HuH-7 (cell line): ENCODE results near the gene GABRR3.

Experiments
- DNase-seq: peaks from one replicate; pipeline ENCODE4 v3.0.0; 2011; ENCODE audit warnings: low spot score

The GABRR3 gene

DNA sequence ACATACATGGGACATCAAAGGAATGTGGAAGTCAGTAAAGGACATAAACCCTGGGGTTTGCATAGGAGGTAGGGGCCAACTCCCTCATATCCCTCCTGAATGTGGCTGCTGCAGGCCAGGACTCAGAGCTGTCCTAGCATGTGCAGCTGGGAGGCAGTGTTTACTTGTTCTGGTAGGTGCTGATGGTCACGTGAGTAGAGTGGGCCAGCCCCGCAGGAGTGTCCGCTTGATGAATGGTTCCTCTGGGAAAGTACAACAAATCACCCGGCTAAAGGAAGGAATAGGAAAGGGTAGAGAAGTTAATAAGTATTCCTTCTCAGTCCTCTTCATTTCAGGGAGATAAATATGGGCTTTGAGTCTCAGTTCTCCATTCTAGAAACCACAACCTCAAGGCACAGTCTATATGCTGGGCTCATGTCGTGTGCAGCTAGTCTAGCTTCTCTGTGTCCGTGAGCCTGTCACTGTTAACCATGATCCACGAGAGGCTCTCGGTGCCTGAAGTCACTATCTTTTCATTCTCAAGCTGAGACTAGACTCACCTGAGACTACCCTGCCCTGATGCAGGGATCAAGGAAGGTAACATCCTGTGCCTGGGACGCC is 80.8 kb downstream of the GABRR3 start:
- DNase-seq = no peak

DNA sequence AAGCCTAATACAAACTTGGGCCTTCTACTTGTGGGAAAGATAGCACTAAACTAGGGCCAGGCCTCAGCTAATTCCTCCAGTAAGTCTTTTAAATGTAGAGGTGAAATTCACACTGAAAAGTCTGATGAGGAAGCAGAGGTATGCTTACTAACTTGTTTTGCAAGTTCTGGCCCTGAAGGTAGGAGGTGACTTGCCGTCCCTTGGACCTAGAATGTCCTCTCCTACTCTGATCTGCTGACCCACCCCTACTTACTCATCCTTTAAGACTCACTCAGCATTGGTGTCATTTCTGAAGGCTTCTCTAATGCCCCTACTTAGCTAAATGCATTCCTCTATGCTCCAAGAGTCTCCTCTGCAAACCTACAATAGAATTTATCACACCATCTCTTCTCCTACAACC is 82.2 kb downstream of the GABRR3 start:
- DNase-seq = no peak

DNA sequence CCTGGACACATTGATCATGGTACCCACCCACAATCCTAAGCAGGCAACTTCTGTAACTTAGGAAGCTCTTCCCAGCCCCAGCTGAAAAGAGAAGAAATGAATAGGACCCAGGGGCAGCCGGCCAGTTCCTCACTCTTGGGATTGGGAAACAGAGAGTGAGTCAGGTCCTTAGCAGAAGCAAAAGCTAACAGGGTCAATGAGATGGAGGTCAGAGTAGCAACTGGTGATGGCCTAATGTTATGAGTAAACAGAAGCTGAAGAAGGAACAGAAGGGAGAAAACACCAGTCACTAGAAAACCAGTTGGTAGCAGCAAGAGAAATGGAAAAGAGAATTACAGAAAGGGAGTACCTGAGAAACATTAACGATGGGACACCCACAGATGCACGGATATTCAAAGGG is 82.8 kb downstream of the GABRR3 start:
- DNase-seq = no peak

DNA sequence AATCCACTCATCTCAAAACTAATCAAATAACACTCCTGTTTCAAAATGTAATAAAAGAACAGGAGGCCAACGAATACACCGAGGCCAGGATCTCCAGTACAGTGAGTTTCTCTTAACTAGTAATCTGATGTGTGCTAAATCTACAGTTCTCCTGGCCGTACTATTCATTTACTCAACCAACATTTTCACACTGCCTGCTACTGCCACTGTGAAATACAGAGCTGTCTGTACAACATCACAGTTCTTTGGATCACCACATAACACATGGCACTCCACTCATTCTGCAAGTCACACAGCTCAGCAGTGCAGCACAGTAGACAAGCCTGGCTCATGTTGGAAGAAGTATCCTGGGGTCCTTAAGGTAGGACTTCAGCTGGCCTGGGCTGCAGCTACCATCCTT is 84.8 kb downstream of the GABRR3 start:
- DNase-seq = no peak

DNA sequence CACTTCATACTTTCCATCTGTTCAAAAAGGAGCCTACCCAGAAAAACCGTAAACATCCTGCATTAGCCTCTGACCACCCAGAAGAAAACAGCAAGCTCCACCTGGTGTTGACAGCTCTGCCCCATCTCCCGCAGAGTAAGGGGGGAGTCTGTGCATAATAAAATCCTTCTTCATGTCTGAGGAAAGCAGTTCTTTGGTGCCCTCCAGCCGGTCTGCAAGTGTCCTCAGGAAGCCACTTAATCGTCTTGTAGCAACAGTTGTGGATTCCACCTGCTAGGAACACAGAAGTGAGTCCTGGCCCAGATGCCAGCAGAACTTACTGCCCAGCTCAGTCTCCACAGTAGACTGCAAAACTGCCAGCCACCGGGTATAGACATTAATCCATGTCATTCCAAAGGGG is 85.4 kb downstream of the GABRR3 start:
- no peak for DNase-seq

DNA sequence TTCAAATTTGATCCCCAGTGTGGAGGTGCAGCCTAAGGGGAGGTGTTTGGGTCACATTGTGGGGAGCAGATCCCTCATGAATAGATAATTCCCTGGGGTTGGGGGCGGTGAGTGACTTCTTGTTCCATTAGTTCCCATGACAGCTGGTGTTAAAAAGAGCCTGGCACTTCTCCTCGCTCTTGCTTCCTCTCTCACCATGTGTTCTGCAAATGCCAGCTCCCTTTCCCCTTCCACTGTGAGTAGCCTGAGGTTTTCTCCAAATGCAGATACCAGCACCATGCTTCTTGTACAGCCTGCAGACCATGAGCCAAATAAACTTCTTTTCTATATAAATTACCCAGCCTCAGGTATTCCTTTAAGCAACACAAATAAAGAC is 86.0 kb downstream of the GABRR3 start:
- no peak for DNase-seq

DNA sequence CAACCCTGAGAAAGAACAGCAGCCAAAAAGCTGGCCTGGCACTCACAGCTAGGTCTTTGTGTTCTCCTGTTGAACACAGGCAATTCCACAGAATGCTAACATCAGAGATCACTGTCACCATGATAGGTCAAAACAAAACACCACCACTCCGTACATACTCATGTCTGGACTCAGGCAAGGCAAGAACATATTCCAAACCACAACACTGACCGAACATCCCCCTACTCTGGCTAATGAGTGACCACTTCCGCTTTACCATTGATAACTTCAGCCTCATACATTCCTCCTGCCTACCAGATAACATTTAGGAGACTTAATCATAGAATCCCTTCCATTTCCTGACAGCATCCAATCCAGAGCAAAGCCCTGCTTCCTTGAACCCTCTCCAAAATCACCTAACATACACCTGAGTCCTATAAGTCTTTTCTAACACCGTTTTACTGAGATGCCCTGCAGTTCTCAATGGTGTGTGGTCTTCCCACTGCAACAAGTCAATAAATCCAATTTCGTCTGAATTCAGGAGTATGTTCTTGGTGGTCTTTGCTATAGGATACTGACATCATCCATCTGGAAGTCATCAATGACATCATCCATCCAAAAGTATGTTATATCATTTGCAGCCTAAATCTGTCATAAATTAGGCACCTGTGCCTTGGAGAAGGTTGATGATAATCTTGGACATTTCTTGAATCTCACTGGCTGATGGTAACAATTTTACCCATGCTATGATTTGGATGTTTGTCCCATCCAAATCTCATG is 86.6 kb downstream of the GABRR3 start:
- DNase-seq = no peak

DNA sequence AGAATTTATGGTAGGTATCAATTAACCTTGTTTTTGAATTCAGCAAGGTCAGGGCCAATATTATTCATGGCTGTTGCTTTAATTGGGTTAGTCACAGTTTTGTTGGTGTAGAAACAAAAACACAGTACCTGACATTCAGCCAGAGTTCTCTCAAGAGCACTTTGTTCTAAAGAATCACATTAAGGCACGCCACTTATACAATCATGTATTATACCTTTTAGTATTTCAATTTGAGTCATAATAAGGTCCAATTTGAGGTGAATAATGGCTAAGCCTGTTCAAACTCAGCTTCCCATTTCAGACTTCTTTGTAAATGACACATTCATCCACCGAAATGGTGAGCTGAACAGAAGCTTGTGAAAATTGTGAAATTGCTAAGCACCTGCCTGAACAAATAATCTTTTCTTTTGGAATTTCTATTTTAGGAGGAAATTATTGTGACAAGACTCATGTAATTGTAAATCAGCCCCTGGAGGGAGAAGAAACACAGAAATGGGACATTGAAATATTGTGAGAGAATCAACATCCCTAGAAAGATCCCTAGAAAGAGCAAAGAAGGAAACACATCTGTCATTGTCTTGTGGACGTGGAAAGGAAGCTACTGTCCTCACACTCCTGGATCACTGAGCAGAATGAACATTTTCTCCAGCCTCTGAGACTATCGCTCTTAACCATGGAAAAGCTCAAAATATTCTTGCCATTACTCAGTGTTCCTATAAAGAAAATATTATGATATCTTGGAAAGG is 92.1 kb downstream of the GABRR3 start:
- no peak for DNase-seq

DNA sequence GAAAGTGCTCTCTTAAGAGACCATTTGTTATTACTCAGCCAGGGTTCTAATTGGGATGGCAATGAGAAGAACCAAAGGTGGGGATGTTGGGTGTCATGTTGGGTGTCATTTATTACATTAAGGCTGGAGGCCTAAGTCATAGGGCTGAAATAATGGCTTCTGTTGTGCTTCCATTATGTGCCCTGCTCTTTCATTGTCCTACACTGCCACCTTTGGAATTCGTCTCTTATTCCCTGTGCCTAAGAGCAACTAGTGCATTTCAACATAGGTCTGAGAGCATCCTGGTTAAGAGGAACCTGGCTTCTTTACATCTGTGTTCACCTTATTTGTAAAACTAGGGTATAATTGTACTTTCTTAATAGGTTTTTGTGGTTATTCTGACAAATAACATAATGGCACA is 95.1 kb downstream of the GABRR3 start:
- no peak for DNase-seq

DNA sequence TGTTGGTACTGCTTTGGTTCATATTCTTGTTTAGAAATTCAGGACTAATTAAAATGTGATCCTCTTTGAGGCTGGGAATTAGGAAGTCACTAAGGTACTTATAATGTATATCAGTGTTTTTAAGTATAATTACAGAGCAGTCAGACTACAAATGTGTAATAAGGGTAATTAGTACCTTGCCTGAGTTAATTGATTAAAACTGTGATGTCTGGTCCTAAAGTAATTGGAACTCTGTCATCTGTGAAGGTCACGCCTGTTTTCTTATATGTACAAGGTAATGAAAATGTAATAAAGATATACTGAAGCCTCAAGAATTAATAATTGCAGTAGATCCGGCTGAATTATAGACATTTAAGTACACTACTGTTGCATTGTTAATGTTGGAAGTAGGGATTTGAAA is 95.7 kb downstream of the GABRR3 start:
- no peak for DNase-seq

DNA sequence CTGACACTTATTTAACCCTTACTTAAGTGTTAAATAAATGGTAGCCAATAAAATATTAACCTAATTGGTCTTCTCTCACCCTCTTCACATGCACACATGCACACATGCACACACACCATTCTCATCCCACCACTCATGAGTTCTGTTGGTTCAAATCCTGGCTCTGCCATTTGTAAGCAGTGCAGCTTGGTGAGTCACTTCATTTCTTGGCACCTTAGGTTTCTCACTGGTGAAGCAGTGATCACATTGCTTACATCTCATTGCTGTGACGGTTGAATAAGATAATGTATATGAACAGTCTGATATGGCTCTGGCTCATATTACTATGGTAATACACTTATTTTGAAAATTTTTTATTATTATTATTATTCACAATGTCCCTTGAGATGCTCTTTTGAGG is 96.7 kb downstream of the GABRR3 start:
- DNase-seq = no peak

DNA sequence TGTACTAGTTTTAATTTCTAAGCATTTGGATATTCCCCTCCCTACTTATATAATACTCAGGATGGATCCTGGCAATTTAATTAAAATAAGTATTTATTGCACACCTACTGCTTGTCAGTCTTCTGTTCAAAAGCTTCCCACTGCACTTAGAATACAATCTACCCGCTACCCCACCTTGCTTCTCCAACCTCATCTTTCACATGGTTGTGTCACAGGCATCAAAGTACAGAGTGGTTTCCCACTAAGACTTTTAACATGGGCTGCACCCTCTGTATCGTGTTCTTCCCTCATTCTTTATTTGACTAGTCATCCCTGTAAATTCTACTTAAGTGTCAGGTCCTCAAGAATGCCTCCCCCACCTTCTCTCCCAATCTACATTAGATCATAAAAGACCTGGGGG is 97.9 kb downstream of the GABRR3 start:
- no peak for DNase-seq

DNA sequence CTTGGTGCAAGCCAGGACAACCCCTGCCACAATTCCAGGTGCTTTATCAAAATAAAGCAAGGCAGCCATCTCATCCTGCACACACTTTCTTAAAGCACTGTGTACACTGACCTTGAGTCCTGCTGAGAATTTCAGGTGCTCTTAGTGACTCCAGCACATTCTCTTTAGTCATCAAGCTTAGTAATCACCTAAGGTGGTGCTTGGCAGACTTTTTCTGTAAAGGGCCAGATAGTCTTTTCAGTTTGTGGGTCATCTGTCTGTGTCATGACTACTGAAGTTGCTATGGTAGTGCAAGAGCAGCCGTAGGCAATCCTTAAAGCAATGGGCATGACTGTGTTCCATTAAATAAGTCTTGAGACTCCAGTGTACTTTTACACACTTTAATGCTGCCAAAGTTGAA is 99.3 kb downstream of the GABRR3 start:
- no peak for DNase-seq
